Mucosa of stomach (tissue), 1 donor: ENCODE measurements around the gene PRTFDC1.

Experiments used
- H3K27me3 ChIP-seq: one replicate; pipeline ENCODE4 v1.7.0; 2013; ENCODE audit warnings: mild to moderate bottlenecking, low read length; ENCODE audit not compliant: control insufficient read depth, insufficient read depth
- H3K36me3 ChIP-seq: one replicate; pipeline ENCODE4 v1.7.0; 2013; ENCODE audit warnings: low read length; ENCODE audit not compliant: control insufficient read depth, insufficient read depth
- H3K4me1 ChIP-seq: one replicate; pipeline ENCODE4 v1.7.0; 2013; ENCODE audit warnings: mild to moderate bottlenecking, low read length; ENCODE audit not compliant: control insufficient read depth, insufficient read depth
- H3K4me3 ChIP-seq: one replicate; pipeline ENCODE4 v1.7.0; 2013; ENCODE audit warnings: low read length
- H3K9ac ChIP-seq: one replicate; pipeline ENCODE4 v1.7.0; 2013; ENCODE audit warnings: mild to moderate bottlenecking, low read length, moderate library complexity
- H3K9me3 ChIP-seq: one replicate; pipeline ENCODE4 v1.7.0; 2013; ENCODE audit warnings: mild to moderate bottlenecking, low read length, moderate library complexity; ENCODE audit not compliant: control insufficient read depth
- donor health status: Pancreatic carcinoma.

PRTFDC1 gene

DNA sequence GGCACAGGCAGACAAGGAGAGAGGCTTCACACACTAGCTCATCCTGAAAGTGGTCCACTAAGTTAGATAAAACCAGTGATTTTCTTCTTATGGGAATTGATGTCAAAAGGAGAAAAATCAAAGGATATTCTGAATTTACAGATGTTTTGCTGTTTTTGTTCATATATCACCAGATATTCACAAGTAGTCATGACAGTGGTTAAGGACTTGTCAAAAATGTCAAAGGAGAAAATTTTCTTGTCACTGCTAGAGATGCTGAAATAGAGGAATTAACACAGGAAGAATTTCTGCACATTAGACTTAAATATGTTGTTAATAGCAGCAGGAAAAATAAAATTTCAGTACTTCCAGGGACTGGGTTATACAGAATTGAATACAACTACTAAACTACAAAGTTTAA, 78.3 kb downstream of the PRTFDC1 start:
- no peaks in the 10 kb centered on the region for H3K27me3 ChIP-seq
- H3K9me3 ChIP-seq: no peaks in the 10 kb centered on the region
- no peak overlapping the region for H3K9ac ChIP-seq
- no peak overlapping the region for H3K4me3 ChIP-seq
- H3K36me3 ChIP-seq: no peaks in the 10 kb centered on the region
- peaks cover 8% of the 10 kb centered on the region for H3K4me1 ChIP-seq

DNA sequence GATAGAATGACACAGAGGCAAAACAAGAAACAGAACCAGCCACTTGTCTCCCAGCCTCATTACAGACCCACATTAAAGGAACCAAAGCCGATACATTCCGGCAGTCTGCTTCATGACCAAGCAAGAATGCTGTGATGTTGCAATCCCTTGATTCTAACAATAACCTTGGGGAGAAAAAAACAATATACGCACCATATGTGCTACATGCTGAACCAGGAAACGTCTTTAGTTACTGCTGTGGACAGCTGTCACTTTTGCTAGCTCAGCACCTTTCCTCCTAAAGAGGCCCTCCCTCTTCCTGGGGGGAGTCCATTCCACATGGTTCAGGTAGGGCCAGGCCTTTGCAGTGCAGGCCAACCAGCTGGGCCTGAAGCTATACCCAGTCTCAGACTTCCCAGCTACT, 79.1 kb downstream of the PRTFDC1 start:
- peaks cover 8% of the 10 kb centered on the region for H3K4me1 ChIP-seq
- H3K9ac ChIP-seq: no peak overlapping the region
- H3K36me3 ChIP-seq: no peaks in the 10 kb centered on the region
- no peaks in the 10 kb centered on the region for H3K9me3 ChIP-seq
- H3K4me3 ChIP-seq: no peak overlapping the region
- H3K27me3 ChIP-seq: no peaks in the 10 kb centered on the region

DNA sequence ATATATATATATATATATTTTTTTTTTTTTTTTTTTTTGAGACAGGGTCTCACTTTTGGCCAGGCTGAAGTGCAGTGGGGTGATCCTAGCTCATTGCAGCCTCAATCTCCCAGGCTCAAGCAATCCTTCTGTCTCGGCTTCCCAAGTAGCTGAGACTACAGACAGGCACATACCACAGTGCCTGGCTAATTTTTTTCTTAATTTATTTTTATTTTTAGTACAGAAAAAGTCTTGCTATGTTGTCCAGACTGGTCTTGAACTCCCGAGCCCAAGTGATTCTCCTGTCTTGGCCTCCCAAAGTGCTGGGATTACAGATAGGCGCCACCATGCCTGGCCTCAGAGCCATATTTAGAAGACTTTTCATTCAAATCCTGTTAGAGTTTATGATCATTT, 79.6 kb downstream of the PRTFDC1 start:
- peaks cover 8% of the 10 kb centered on the region for H3K4me1 ChIP-seq
- no peaks in the 10 kb centered on the region for H3K27me3 ChIP-seq
- no peak overlapping the region for H3K4me3 ChIP-seq
- H3K9ac ChIP-seq: no peak overlapping the region
- no peaks in the 10 kb centered on the region for H3K36me3 ChIP-seq
- no peaks in the 10 kb centered on the region for H3K9me3 ChIP-seq

DNA sequence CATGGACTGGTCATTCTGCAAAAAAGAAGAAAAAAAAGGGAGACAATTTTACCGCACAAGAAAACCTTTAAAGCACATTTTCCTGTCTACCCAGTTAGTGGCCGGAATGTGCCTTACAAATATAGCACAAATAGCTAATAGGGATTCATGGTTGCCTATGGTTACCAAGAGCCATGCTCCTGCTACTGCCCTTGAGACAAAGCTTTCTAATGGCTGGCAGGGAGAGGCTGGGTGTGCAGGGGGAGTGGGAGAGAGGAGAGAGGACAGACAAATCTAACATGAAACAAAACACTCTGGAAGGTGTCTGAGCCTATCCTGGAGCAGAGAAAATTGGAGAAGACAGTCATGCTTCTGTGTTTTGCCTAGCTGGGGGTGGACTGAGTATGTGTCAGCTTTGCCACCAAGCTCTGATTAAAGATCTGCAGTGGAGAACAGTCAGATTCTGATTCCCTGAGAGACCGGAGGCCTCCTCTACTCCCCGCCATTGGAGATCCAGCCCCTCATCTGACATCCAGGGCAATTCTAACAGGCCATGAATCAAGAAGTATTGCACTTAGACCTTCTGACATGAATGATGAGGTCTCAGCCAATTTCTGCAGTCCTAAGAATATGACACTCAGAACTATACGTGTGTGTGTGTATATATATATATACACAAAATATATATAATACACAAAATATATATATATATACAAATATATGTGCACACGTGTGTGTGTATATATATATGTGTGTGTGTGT, 80.2 kb downstream of the PRTFDC1 start:
- H3K4me1 ChIP-seq: peaks cover 8% of the 10 kb centered on the region
- H3K9ac ChIP-seq: no peak overlapping the region
- no peaks in the 10 kb centered on the region for H3K27me3 ChIP-seq
- H3K36me3 ChIP-seq: no peaks in the 10 kb centered on the region
- no peak overlapping the region for H3K4me3 ChIP-seq
- no peaks in the 10 kb centered on the region for H3K9me3 ChIP-seq

DNA sequence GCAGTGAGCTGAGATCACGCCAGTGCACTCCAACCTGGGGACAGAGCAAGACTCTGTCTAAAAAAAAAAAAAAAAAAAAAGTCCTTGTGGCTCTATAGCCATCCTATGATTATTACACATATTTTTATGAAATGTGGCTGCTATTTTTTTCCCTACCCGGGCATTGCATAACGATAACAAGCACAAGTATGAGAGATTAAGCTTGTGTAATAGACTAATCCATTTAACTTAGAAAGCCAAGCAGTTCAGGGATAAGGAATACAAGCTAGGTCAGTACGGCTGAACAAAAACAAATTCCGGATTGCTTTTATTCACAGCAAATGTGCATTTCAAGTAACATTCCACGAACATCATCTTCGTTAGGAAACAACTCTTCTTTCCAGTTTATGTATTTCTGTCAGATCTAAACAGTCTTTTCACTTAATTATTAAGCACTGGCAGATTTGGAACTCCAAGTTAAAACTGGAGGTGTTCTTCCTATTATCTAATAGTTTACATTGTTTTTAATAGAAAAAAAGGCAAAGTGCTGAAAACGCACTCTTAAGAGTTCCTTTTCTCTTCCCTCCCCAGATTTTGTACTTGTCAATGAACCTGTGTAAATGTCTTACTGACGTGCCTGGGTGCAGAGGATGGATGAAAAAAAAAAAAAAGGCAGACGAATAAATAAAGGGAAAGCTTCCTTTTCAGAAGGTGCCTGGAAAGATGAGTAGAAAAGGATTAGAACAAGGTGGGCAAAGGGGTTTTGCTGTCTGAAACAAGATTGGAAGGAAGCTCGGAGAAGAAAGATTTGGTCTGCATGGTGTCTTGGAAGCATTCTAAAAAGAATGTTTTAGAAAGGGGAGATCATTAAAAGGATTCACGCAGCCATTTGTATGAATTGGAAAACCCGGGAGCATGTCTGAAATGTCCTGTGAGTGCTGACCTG, 81.1 kb downstream of the PRTFDC1 start:
- Histone ChIP-seq H3K4me1 (peaks cover 8% of the 10 kb centered on the region), H3K27me3 (no peaks in the 10 kb centered on the region), H3K4me3 (no peak overlapping the region), H3K36me3 (no peaks in the 10 kb centered on the region), H3K9ac (no peak overlapping the region), H3K9me3 (no peaks in the 10 kb centered on the region)

DNA sequence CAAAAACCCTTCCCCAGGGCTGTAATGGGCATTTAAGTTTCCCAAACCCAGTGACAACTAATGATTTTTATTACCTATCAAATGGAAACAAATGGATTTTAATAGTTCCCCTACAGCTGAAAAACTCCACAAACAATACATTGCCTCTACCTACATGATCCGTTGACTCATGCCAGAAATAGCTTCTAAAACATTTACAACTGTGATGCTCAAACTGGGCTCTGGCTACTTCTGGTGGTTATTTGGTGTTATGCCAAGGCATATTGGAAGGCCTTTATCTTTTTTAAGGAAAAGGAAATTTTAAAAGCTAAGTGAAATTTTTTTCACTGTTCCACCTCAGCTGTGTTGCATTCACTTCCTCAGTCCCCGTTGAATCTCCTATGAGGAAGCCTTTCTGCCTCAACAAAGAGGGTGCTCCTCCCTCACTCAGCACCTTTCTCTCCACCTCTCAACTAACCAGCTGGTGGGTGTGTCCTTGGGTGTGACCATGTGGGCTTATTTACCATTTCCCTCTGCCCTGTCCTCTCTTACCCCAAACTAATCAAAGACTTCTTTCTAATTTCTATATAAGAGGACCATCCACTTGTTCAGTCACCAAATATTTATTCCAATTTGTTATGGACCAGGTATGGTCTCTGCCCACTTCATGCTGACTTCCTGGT, 82.9 kb downstream of the PRTFDC1 start:
- H3K4me1 ChIP-seq: peaks cover 8% of the 10 kb centered on the region

DNA sequence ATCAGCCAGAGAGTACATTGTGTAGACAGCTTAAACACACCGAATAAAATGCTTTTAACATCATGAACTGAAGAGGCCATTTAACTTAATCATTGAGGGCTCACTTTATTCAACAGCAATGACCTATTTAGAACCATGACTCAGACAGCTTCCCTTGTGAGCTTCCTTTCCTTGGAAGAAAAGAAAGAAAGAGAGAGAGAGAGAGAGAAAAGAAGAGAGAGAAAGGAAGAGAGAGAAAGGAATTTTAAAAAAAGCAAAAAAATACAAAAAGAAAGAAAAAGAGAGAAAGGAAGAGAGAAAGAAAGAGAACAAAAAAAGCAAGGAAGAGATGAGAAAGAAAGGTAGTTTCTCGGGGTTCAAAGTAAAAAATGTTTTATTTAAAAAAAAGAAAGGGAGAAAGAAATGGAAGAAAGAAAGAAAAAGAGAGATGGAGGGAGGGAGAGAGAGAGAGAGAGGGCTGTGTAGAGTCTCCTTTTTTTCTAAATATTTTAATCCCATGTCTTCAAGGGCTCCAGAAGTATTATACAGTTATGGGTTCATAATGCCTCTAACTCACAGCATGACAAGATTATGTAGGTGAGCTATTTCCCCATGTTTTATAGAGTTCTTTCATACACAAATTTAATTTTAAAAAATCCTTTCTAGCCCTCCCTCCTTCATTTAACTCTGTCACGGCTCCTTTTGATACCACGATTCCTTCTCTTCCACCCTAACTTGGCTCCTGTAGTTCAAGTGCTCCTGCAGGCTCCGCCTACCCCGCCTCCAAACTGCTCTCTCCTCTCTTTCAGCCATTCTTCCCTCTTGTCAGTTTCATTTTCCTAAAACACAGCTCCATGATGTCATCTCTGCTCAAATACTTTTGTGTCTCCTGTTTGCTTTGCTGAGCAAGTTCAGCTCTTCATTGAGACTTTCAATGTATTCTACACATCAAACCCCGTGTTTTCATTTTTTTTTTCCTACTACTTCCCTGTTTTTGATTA, 85.5 kb downstream of the PRTFDC1 start:
- H3K4me3 ChIP-seq: no peak overlapping the region
- H3K36me3 ChIP-seq: no peaks in the 10 kb centered on the region
- peaks cover 8% of the 10 kb centered on the region for H3K4me1 ChIP-seq
- no peak overlapping the region for H3K9ac ChIP-seq
- H3K27me3 ChIP-seq: no peaks in the 10 kb centered on the region
- no peaks in the 10 kb centered on the region for H3K9me3 ChIP-seq

More for the DNA sequence above, 82.9 kb downstream of the PRTFDC1 start:
- no peaks in the 10 kb centered on the region for H3K36me3 ChIP-seq
- H3K4me3 ChIP-seq: no peak overlapping the region
- no peak overlapping the region for H3K9ac ChIP-seq
- H3K27me3 ChIP-seq: no peaks in the 10 kb centered on the region
- no peaks in the 10 kb centered on the region for H3K9me3 ChIP-seq

DNA sequence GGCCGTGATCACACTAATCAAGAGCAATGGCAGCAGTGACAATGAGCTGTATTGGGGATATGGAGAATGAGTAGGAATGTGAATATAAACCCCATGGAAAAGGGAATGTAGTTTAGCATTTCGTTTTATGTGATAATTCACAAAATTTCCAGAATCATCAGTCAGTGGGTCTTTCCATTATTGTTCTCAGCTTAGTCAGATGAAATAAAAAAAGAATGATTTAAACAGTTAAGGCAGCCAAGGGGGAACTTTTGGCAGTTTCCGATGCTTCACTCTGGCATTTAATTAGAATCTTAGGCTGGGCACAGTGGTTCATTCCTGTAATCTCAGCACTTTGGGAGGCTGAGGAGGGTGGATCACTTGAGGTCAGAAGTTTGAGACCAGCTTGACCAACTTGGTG, 86.6 kb downstream of the PRTFDC1 start:
- Histone ChIP-seq H3K4me3 (no peak overlapping the region), H3K4me1 (peaks cover 8% of the 10 kb centered on the region), H3K9me3 (no peaks in the 10 kb centered on the region), H3K27me3 (no peaks in the 10 kb centered on the region), H3K9ac (no peak overlapping the region), H3K36me3 (no peaks in the 10 kb centered on the region)

DNA sequence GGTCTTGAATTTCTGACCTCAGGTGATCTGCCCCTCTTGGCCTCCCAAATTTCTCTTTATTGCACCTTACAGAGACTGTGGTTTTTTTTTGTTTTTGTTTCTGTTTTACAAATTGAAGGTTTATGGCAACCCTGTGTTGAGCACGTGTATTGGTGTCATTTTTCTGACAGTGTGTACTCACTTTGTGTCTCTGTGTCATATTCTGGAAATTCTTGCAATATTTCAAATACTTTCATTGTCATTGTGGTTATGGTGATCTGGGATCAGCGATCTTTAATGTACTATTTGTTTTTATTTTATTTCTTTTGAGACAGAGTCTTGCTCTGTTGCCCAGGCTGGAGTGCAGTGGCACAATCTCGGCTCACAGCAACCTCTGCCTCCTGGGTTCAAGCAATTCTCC, 89.8 kb downstream of the PRTFDC1 start:
- H3K4me1 ChIP-seq: no peaks in the 10 kb centered on the region
- no peak overlapping the region for H3K4me3 ChIP-seq
- H3K27me3 ChIP-seq: no peaks in the 10 kb centered on the region
- H3K9ac ChIP-seq: no peak overlapping the region
- H3K9me3 ChIP-seq: no peaks in the 10 kb centered on the region
- no peaks in the 10 kb centered on the region for H3K36me3 ChIP-seq

DNA sequence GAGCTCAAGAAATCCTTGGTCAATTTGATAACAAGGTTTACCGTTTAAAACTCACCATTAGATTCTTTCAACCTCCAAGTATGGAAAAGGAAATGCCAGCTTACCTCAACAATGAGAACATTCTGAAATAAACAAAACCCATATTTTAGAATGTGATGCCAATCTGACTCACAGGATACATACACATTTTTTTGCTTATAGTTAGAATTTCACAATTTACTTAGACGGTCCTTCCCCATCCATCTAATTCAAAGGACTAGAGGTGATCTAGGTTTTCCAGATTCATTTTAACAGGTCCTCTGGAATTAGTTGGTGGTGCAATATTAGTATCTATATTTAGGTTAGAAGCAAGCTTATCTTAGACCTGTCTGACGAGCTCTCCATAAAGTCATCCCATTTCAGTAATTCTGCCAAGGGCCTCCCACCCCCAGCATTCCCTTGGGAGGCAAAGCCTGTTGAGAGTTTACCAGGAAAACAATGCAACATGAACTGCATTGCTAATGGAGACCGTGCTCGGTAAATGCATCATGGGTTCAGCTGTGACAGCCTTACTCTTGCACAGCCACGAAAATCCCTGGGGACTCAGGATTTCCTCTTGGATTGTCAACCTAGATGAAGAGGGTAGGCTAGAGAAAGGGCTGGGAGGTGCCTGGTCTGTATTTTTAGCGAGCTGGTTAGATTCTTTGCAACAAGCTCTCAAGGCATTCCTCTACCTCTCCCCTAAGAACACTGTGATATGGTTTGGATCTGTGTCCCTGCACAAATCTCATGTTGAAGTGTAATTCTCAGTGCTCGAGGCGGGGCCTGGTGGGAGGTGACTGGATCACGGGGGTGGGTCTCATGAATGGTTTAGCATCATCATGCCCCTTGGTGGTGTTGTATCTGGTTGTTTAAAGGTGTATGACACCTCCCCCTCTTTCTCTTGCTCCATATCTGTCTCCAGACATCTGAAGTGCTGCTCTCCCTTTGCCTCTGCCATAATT, 93.8 kb downstream of the PRTFDC1 start:
- Histone ChIP-seq H3K27me3 (no peaks in the 10 kb centered on the region), H3K4me1 (no peaks in the 10 kb centered on the region), H3K4me3 (no peak overlapping the region), H3K36me3 (no peaks in the 10 kb centered on the region), H3K9me3 (no peaks in the 10 kb centered on the region), H3K9ac (no peak overlapping the region)
